GM12891 (cell line): Measurements from ENCODE around the gene SPAG8.

Source experiments
- DNase-seq: peaks from one replicate; pipeline ENCODE4 v3.0.0; 2011; ENCODE audit warnings: low spot score; ENCODE audit not compliant: insufficient read length
- FAIRE-seq: peaks from 2 replicates; lab custom pipeline; 2011; peaks lifted over from hg19 to GRCh38; lab: Jason Lieb, UNC
- PAX5 ChIP-seq: IDR thresholded peaks from 2 replicates; pipeline ENCODE4 v1.6.1; 2011; ENCODE audit warnings: low read length, moderate library complexity, mild to moderate bottlenecking; ENCODE audit not compliant: insufficient read depth, severe bottlenecking
- POLR2A ChIP-seq: IDR thresholded peaks from 2 replicates; pipeline ENCODE4 v1.6.1; 2011; ENCODE audit warnings: low read depth, low read length, control low read depth
- POLR2AphosphoS5 ChIP-seq: IDR thresholded peaks from 2 replicates; pipeline ENCODE4 v1.6.1; 2011; ENCODE audit warnings: low read depth, low read length, control low read depth
- POU2F2 ChIP-seq: IDR thresholded peaks from 2 replicates; pipeline ENCODE4 v1.6.1; 2011; ENCODE audit warnings: low read depth, mild to moderate bottlenecking, control low read depth, low read length, moderate library complexity
- SPI1 ChIP-seq: IDR thresholded peaks from 2 replicates; pipeline ENCODE4 v1.6.1; 2011; ENCODE audit warnings: low read depth, low read length, control low read depth
- TAF1 ChIP-seq: IDR thresholded peaks from 2 replicates; pipeline ENCODE4 v1.6.1; 2011; ENCODE audit warnings: low read depth, low read length, control low read depth

Gene SPAG8

DNA sequence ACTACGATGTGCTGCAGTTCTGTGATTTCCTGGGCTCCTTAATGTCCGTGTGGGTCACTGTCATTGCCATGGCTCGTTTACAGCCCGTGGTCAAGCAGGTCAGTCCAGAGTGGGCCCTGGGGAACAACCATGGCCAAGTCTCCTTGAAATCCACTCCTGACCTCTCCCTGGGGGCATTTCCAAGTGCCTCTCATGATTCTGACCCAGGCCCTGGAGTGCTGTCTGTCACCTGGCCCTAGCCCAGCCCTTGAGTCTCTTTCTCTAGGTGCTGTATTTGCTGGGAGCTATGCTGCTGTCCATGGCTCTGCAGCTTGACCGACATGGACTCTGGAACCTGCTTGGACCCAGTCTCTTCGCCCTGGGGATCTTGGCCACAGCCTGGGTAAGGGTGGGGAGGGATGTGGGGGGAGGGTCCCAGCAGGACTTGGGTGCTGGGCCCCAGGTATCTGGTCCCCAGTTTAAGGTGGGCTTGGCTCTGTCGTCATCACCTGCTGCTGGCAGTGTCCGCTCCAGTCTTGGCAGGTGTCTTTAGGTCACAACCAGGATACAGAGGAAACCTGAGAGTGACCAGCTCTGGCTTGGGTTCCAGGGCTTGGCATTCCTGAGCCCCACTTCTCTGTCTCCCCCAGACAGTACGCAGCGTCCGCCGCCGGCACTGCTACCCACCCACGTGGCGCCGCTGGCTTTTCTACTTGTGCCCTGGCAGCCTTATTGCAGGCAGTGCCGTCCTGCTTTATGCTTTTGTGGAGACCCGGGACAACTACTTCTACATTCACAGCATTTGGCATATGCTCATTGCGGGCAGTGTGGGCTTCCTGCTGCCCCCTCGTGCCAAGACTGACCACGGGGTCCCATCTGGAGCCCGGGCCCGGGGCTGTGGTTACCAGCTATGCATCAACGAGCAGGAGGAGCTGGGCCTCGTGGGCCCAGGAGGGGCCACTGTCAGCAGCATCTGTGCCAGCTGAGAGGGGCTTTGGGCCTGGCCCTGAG is 41.1 kb upstream of the SPAG8 start:
- no peak for FAIRE-seq
- no peak for TF ChIP-seq POLR2A
- TF ChIP-seq PAX5 = no peak
- no peak for TF ChIP-seq SPI1
- TF ChIP-seq POU2F2 = no peak

DNA sequence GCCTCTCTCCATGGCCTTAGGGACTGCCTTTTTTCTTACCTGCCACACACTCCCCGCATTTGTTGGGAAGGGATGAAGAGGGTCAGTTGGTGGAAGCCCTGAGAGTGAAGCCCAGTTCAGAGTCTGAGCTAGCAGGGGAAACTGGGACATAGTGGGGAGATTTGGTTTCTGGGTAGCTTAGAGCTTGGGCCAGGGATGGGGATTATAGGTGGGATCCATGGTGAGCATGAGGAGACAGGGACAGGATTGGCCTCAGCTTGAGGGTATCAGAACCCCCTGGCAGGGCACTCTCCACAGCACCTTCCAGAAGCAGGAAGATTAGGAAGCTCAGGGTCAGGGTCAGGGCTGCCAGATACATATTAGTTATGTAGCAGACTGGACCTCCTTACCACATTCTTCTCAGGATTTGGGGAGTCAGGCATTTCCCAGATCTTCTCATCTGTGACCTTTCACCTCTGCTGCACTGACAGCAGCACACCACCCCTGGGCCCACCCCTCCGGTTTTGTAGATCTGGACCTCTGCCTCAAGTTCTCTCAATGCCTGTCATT is 40.3 kb upstream of the SPAG8 start:
- no peak for DNase-seq
- TF ChIP-seq PAX5 (no peak), POU2F2 (no peak), SPI1 (no peak), POLR2A (no peak), TAF1 (no peak), POLR2AphosphoS5 (no peak)
- no peak for FAIRE-seq

More for the DNA sequence above, 41.1 kb upstream of the SPAG8 start:
- no peak for DNase-seq

DNA sequence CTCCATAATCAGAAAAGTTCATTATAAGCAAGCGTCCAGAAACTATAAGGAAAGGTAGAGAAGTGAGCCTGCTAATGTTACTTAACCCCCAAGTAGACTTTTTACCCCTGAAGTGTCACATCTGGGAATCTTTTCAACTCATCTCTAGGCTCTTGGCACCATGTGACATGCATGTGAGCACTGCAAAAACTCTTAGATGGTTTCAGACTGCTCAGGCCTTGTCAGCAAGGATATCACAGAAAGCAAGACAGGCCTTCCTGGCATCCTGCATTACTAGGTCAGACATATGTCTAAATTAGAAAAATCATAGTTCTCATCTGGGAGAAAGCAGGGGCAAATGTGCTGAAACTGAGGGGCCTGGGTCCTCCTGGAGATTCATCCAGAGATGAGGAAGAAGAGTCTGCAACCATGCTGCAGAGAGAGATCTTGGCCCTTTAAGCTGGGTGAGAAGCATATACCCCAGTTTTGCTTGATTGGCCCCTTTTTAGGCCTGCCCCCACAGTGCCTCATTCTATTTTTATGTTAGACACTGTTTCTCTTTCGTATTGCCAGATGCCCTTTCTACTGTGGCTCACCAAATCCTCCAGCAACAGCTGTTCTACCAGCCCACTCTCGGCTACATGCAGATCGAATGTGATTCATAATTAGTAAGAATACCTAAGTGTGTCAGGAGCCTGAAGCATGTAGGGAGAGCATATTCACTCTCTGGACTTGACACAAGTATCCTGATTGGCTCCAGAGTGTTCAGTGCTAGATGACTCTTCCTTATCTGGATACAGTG is 35.9 kb upstream of the SPAG8 start:
- peak; percentile 95 for FAIRE-seq
- peak; percentile 66 for DNase-seq
- TF ChIP-seq POLR2AphosphoS5 = no peak
- no peak for TF ChIP-seq PAX5
- TF ChIP-seq TAF1 = no peak
- TF ChIP-seq POLR2A = 0 out of 2 replicates have a peak, but pooled peaks have one; percentile 24
- no peak for TF ChIP-seq SPI1
- 0 out of 2 replicates have a peak, but pooled peaks have one; percentile 39 for TF ChIP-seq POU2F2

DNA sequence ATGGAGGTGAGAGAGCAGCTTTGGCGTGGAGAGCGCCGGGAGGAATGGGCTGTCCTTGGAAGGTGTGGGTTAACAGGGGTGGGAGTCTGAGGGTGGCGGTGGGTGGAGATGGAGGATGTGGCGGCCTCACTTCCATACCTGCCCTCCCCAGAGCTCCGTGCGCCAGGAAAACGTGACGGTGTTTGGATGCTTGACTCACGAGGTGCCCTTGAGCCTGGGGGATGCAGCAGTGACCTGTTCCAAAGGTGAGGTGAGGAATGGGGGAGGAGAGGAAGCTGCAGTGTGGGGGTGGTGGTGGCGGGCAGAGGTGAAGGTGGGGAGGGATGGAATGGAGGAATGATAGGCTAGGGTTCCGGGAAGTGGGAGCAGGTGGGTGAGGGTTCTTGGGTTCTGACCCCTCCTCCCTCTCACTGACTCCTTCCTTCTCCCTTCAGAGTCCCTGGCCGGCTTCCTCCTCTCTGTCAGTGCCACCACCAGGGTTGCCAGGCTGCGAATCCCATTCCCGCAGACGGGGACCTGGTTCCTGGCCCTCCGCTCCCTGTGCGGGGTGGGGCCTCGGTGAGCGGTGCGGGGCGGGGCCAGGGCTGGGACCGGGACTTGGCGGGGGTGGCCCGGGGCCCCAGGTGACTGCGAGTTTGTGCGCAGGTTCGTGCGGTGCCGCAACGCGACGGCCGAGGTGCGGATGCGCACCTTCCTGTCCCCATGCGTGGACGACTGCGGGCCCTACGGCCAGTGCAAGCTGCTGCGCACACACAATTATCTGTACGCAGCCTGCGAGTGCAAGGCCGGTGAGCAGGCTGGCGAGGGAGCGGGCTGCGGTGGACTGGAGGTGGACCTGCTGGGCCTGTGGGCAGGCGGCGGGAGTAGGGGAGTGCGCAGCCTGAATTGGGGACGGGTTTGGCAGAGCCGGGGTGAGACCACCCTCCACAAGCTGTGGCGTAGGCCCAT is 34.0 kb upstream of the SPAG8 start:
- DNase-seq (no peak), FAIRE-seq (peak; percentile 58)
- TF ChIP-seq POU2F2 (no peak), TAF1 (no peak), POLR2A (no peak), POLR2AphosphoS5 (no peak), SPI1 (no peak), PAX5 (no peak)

DNA sequence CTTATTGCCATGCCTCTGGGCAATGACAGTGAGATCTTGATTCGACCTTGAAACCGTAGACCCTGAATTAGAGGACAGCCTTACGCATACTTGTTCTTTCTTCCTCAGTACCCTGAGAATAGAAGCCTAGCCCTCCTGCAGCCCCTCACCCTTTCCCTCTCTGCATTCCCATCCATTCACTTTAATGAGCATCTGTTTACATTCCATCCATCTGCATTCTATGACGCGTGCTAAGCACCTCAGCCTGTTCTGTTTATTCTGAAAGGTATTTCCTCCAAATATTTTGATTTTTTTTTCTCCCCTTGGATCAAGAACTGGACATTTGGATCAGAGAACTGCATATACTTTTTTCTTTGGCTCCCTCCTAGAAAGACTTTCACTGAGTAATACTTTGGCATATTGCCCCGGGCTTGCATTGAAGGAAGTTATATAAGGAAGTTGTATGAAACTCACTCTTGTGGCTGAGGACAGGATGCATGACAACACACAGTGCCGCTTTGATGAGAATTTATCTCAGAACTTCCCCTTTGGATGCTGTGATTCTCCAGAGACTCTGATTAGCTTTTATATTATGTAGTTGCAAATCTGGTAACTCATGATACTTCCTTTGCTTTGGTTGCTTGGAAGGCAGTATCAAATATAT is 32.7 kb upstream of the SPAG8 start:
- peak; percentile 69 for FAIRE-seq
- TF ChIP-seq TAF1 = no peak
- no peak for TF ChIP-seq POU2F2
- TF ChIP-seq SPI1 = no peak
- TF ChIP-seq PAX5 = no peak
- TF ChIP-seq POLR2AphosphoS5 = no peak
- no peak for TF ChIP-seq POLR2A
- no peak for DNase-seq

DNA sequence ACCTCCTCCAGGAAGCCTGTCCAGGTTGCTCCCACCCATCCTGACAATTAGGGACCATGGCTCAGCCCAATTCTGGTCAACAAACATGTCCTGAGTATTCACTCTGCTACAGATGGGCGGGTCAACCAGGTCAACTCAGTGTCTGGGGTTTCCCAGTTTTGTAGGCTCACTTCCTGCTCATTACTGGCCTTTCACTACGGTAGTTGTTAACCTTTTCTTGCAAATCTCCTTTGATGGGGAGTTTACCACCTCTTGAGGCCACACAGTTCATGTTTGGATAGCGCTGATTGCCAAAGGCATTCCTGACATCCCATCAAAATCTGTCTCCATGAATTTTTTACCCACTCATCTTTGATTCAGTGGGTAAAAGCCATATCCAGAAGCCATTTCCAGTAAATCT is 30.7 kb upstream of the SPAG8 start:
- TF ChIP-seq SPI1 (peak; percentile 77), PAX5 (no peak)
- FAIRE-seq (peak; percentile 95), DNase-seq (peak; percentile 50)

DNA sequence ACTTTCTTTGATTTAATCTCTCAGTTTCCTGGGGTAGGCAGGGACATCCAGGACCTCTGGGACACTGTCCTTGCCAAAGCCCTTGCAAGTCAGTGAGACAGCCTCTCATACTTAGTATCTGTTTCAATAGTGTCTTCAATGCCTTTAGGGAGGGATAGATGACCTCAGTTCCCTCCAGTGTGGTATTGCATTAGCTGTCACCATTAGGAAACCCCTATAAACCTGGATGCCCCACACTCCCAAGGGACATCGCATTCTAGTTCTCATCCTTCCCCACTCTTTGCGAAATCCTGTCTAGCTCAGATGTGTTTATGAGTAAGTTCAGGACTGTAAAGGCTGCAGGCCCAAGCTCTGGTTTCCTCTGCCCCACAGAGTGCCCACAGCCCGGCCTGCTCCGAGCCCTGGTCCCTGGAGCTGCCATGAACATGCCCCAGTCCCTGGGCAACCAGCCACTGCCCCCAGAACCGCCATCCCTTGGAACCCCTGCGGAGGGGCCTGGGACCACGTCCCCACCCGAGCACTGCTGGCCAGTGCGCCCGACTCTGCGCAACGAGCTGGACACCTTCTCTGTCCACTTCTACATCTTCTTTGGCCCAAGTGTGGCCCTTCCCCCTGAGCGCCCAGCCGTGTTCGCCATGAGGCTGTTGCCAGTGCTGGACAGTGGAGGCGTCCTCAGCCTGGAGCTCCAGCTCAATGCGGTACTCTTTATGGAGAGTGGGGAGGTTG is 30.1 kb upstream of the SPAG8 start:
- DNase-seq = no peak
- no peak for TF ChIP-seq POU2F2
- no peak for TF ChIP-seq SPI1
- TF ChIP-seq POLR2AphosphoS5 = no peak
- TF ChIP-seq POLR2A = no peak
- no peak for TF ChIP-seq PAX5
- TF ChIP-seq TAF1 = no peak
- FAIRE-seq = no peak
